HG03066 (cell line): Measurements from ENCODE around the gene MTO1.
"Not testable (repeated sequence)": the region's sequence is repeated elsewhere in the genome, so short reads cannot be mapped to it uniquely, and the experiment has no call there.

Experiments
- ATAC-seq: cut with Tn5 transposase; IDR thresholded peaks from one replicate; pipeline ENCODE4 v1.9.1; 2021; ENCODE audit warnings: low read depth; ENCODE audit not compliant: unreplicated experiment

Gene MTO1

DNA sequence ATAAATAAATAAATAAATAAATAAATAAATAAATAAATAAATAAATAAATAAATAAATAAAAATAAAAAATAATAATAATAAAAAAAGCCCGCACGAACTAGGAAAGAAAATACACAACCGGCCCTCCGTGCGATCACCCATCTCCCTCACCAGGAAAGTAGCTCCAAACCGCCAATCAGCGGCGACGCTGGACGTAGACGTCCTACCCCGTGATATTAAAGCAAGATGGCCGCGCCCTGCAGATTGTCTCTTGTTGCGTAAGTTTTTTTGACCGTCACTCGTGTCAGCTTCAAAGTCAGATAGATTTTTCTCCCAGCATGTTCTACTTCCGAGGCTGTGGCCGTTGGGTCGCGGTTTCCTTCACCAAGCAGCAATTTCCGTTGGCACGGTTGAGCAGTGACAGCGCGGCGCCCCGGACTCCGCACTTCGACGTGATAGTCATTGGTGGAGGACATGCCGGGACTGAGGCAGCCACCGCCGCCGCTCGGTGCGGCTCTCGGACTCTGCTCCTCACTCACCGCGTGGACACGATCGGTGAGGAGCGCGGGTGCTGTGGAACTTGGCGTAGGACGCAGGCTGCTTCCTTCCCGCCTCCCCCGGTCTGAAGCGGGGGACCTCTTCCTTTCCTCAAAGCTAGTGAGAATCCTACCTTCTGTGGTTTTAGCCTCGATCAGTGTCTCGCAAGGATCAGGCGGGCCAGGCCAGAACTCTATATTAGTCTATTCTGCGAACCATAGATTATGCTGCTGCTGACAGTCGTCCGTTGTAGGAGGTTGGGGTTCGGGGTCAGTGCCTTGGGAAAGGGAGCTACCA, at the start of gene MTO1:
Gene MTO1, plus strand, starts transcription at position 201 of the 814 bp plus-strand sequence. Its CDS starts 118 bp downstream, at position 319.
- peak; percentile 95 for ATAC-seq

DNA sequence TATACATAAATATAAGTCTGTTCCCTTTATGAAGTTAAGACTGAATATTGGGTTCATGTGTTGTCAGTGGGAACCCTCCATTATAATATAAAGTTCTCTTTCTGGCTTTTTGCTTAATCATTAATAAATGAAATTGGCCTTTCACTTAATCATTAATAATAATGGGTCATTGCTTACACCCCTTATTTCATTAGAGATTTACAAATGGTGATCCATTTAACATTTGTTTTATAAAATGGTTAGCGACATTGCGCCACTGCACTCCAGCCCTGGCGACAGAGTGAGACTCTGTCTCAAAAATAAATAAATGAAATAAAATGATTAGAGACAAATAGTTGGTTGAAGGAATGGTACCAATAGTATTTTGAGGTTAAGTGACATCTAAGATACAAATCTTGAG, 48.4 kb upstream of the MTO1 start:
- ATAC-seq, result no peak

- ATAC-seq, result no peak
These were observed 43.3 kb upstream of the MTO1 start for GRCh38 chr6:73418081-73418741.

GRCh38 chr6:73421534-73421933, 40.0 kb upstream of the MTO1 start:
- ATAC-seq, result no peak

- ATAC-seq, result no peak
These were observed 26.3 kb upstream of the MTO1 start for GRCh38 chr6:73435236-73435635.

GRCh38 chr6:73443555-73443954, 18.0 kb upstream of the MTO1 start:
- no peak for ATAC-seq

DNA sequence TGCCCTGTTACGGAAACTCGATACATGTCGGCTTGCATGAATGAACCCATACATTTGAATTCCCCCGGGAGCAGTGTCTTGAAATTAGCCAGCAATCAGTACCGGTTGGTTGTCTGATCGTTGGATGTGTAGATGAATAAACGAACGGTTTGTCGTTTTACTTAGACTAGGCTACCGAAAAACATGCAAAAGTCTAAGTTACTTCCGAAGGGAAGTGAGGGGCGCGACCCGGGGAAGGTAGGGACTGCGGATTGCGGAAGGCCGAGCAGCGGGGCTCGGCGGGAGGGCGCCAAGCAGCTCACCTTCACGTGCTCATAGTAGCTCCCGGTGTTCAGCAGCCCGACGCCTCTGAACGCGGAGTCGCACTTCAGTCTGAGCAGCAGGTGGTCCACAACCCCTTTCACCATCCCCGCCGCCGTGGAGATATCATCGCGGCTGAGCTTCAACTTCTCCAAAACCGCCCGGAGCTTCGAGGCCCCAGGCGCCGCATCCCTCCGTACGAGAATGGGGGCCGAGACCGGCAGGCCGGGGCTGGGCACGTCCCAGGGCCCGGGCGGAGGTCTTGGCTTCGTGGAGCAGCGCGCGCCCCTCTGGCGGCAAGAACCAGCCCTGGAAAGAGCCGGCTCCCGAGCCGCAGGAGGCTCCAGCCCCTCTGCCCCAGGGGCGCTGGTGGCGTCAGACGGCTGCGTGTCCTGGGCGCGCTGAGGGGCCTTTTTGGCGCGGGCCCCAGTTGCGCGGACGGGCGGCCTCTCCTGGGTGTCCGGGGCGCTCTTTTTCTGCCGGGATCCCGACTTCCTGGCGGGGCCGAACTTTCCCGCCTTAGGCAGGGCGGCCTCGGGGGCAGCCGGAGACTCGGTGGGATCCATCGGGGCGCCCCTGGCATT, 10.1 kb upstream of the MTO1 start:
- peak; percentile 54 for ATAC-seq

- ATAC-seq, result peak; percentile 65
These were observed 9.5 kb upstream of the MTO1 start, which contains the start of gene CGAS for GRCh38 chr6:73452107-73452461. Gene CGAS (minus strand): TSS chr6:73452297. CDS start chr6:73452181, 116 bp downstream.

DNA sequence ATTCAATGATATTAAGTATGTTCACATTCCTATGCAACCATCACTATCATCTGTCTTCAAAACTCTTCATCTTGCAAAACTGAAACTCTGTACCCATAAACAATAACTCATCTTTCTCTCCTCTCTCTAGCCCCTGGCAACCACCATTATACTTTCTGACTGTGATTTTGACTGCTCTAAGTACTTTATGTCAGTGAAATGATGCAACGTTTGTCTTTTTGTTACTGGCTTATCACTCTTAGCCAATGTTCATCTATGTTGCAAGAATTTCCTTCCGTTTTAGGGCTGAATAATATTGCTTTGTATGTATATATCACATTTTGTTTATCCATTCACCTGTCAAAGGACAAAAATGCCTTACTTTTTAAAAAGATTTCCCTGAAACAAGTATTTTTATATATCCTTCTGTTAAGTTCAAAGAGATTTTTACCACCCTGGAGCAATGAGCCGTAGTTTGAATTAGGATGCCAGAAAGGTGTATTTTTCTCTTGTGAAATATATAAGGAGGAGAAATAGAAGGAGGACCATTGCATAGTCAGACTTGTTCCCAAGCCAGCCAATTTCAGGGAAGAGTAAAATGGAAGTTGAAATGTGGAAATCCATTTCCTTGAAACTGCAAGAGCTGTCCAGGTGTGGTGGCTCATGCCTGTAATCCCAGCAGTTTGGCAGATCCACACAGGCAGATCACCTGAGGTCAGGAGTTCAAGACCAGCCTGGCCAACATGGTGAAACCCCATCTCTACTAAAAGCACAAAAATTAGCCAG, 5.5 kb upstream of the MTO1 start:
- no peak for ATAC-seq

- ATAC-seq, result not testable (repeated sequence)
These were observed 2.1 kb upstream of the MTO1 start for GRCh38 chr6:73459474-73459873.

DNA sequence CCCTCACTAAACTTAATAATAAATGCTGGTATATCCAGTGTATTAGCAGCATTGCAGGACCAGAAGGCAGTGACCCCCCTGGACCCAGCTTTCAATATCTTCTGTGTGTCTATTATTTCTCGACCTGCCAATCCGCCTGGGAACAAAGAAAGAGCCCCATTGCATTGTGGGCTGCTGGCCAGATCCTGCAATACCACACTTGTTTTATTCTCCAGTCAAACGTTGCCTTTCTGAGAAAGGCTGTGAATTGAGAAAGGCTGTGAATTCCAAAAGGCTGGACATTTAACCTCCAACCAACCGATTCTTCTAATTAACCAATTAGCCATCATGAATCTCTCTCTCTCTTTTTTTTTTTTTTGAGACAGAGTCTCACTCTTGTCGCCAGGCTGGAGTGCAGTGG, 1.5 kb upstream of the MTO1 start:
- ATAC-seq, result no peak

DNA sequence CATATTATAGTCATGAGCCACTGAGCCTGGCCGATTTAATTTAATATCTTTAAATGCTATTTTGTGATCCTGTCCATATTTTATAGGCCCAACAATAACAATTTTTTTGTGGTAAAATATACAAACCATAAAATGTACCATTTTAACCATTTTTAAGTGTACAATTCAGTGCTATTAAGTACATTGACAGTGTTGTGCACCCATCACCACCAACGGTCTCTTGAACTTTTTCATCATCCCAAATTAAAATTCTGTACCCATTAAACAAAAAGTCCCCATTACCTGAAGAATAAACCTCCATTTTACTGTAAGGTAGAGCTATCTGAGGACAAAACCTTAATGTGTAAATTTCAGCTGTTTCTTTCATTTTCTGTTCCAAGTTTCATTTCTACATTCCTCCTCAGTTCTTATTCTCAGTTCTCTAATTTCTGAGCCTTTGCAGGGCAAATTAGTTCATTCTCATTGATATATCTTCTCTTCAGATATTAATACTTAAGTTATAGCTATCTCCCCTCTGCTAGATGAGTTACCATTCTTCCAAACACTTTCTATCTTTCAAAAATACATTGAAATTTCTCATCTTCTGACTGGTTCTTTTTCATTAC, 10.3 kb downstream of the MTO1 start:
- peak; percentile 94 for ATAC-seq

DNA sequence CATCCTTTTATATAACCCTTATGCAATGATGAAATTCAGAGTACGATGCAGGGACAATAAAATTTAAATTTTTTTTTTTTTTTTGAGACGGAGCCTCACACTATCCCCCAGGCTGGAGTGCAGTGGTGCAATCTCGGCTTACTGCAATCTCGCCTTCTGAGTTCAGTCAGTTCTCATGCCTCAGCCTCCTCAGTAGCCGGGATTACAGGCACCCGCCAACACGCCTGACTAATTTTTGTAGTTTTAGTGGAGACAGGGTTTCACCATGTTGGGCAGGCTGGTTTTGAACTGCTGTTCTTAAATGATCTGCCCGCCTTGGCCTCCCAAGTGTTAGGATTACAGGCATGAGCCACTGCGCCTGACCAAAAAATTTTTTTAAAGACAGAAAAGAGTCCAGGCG, 15.2 kb downstream of the MTO1 start:
- ATAC-seq, result no peak

DNA sequence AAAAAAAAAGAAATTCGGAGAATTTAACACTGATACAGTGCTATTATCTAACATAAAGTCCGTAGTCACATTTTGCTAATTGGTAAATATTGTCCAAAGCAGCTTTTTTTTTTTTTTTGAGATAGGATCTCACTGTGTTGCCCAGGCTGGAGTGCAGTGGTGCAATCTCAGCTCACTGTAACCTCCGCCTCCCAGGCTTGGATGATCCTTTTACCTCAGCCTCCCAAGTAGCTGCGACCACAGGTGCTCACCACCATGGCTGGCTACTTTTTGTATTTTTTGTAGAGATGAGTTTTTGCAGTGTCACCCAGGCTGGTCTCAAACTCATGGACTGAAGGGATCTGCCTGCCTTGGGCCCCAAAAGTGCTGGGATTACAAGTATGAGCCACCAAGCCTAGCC, 15.9 kb downstream of the MTO1 start:
- ATAC-seq, result no peak

- ATAC-seq, result no peak
These were observed 20.4 kb downstream of the MTO1 start for GRCh38 chr6:73481969-73482368.

DNA sequence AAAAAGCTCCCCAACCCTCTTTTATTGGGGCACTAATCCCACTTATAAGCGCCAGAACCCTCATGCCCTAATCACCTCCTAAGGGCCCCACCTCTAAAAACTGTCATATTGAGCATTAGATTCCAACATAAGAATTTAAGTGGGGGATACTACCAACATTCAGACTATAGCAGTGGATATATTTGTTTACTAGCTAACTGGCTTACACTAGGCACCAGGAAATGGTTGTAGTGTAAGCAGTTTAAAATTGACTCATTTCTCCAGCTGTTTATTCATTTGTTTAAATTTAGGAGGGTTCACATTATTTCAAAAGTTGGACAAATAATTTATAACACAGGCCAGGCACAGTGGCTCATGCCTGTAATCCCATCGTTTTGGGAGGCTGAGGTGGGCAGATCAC, 22.9 kb downstream of the MTO1 start:
- no peak for ATAC-seq

DNA sequence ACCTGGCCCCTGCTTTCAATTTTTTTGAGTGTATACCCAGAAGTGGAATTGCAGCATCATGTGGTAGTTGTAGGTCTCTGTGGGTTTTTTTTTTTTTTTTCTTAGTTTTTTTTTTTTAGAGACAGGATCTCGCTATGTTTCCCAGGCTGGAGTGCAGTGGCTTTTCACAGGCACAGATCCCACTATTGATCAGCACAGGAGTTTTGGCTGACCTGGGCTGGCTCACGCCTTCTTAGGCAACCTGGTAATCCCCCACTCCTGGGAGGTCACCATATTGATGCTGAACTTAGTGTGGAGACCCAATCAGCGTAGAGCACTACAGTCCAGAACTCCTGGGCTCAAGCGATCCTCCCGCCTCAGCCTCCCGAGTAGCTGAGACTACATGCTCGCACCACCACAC, 25.9 kb downstream of the MTO1 start:
- no peak for ATAC-seq

- no peak for ATAC-seq
These were observed 29.8 kb downstream of the MTO1 start for GRCh38 chr6:73491377-73491776.

DNA sequence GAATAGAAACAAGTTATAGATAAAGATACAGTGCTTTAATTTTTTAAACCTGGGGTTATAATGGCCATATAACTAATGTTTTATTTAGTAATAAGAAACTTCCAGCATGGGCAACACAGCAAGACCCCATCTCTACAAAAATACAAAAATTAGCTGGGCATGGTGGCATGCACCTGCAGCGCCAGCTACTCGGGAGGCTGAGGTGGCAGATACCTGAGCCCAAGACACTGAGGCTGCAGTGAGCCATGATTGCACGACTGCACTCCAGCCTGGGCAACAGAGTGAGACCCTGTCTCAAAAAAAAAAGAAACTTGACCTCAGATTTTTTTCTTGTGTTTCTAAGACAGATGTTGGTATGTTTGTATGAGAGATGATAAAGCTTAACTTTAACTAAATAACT, 36.4 kb downstream of the MTO1 start:
- ATAC-seq, result no peak
